HG02642 (cell line): ENCODE data around the gene SEC24D.
A peak's percentile ranks its signal among the peaks of the same experiment; 100 is the strongest.
"Not testable (repeated sequence)": the region's sequence is repeated elsewhere in the genome, so short reads cannot be mapped to it uniquely, and the experiment has no call there.

Experiments
- ATAC-seq: cut with Tn5 transposase; IDR thresholded peaks from one replicate; pipeline ENCODE4 v1.9.1; 2021; ENCODE audit warnings: mild to moderate bottlenecking; ENCODE audit not compliant: unreplicated experiment, poor library complexity

Gene SEC24D, protein sequence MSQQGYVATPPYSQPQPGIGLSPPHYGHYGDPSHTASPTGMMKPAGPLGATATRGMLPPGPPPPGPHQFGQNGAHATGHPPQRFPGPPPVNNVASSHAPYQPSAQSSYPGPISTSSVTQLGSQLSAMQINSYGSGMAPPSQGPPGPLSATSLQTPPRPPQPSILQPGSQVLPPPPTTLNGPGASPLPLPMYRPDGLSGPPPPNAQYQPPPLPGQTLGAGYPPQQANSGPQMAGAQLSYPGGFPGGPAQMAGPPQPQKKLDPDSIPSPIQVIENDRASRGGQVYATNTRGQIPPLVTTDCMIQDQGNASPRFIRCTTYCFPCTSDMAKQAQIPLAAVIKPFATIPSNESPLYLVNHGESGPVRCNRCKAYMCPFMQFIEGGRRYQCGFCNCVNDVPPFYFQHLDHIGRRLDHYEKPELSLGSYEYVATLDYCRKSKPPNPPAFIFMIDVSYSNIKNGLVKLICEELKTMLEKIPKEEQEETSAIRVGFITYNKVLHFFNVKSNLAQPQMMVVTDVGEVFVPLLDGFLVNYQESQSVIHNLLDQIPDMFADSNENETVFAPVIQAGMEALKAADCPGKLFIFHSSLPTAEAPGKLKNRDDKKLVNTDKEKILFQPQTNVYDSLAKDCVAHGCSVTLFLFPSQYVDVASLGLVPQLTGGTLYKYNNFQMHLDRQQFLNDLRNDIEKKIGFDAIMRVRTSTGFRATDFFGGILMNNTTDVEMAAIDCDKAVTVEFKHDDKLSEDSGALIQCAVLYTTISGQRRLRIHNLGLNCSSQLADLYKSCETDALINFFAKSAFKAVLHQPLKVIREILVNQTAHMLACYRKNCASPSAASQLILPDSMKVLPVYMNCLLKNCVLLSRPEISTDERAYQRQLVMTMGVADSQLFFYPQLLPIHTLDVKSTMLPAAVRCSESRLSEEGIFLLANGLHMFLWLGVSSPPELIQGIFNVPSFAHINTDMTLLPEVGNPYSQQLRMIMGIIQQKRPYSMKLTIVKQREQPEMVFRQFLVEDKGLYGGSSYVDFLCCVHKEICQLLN

DNA sequence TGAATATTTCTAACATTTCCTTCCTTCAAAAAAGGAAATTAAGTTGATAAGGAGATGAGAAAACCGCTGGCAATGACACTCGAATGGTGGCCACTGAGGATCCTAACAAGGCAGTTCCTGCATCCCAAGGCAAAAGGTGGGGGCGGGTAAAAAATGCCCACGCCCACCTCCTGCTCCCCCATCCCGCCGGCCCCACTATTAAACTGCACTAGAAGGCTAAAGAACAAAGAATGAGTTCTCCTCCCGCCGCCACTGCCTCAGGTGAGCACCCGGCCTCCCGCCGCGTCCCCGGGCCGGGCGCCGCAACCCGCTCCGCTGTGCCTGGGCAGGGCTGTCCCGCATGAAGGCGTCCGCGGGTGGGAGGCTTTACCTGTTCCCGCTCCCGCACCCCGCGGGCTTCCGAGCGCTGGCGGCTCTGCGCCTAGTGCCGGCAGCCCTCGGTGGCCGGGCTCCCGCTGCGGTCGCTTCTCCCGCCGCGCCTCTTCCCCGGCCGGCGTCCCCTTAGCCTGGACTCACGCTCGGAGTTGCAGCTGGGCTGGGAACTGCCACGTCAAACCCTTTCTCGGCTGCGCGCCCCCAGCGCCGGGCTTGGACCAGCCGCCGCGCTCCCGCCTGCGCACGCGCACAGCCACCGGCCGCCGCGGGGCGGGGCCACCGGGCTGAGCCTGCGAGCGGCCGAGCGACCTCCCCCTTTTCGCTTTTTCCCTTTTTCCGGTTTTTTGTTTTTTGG lies at the start of gene SEC24D:
Gene SEC24D, minus strand, starts transcription at position 556 of the 730 bp plus-strand sequence. CDS start 2,430 bp downstream, outside the sequence.
- peak; percentile 83 for ATAC-seq

DNA sequence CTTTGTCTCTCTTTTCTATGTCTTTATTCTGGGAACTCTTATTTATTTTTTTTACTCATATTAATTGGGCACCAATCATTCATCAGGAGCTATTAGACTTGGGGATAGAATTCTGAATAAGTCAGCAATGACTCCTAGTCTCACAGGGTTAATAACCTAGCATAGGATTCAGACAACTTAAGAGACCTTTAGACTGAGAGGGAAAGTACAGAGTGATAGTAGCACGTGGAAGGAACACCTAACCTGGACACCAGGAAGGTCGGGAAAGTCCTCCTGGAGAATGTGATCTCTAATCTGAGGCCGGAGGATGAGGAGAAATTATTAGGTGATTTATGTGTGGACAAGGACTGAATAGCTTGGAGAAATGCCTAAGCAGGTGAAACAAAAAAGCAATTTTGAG lies 48.8 kb upstream of the SEC24D start:
- ATAC-seq, result no peak

DNA sequence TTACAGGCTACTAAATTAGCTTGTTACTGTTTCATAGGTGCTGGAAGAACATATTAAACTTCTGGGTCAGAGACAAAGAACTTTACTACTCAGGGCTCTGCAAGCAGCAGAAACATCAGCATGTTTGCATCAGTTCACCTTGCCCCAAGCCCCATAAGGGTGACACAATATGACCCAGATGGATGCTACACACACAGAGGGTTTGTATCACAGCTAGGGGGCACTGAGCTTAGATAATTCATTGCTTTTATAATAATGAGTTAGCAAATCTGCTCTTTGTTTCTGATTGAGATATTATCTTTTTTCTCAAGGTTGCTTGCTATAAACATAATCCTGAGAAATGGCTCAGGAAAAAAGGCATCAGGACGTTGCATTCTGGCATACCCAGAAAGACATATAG lies 47.9 kb upstream of the SEC24D start:
- ATAC-seq, result no peak

DNA sequence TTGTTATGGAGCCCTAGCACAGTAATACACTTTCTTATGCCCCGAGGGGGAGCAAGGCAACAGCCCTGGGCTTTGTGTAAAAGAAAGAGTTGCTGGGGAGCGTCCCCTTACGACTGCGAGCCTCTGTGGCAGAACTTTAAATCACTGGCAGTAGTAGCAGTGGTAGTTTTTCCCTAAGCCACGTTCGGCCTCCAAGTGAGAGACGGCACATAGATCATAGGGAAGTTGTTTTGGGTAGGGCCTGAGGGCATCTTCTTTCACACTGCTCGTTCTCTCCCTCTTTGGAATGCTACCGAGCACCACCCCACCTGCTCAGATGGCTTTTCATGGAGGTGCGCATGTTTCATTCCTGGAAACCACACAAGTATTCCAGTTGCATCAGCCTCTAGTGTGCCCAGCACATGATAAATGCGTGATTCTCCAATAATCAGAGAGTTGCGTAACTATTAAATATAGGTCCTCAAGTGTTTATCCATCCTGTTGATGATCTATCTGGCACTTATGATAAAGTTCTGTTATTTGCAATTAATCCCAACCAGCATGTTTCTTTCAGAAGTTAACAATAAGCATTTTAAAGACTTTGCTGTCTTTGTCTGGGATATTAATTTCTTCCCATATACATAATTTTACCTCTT lies 45.7 kb upstream of the SEC24D start:
- ATAC-seq, result no peak

DNA sequence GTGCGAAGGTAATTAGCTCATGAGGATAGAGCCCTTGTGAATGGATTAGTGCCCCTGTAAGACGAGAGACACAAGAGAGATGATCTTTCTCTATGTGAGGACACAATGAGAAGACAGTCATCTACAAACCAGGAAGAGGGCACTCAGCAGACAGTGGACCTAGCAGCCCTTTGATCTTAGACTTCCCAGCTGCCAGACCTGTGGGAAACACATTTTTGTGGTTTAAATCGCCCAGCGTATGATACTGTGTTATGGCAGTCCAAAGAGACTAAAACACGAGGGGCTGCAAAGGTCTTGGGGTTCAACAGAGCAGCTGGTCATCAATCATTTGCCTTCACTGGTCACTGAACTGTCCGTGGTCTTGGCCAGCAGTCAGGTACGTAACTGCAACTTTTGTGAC lies 43.5 kb upstream of the SEC24D start:
- ATAC-seq, result no peak

DNA sequence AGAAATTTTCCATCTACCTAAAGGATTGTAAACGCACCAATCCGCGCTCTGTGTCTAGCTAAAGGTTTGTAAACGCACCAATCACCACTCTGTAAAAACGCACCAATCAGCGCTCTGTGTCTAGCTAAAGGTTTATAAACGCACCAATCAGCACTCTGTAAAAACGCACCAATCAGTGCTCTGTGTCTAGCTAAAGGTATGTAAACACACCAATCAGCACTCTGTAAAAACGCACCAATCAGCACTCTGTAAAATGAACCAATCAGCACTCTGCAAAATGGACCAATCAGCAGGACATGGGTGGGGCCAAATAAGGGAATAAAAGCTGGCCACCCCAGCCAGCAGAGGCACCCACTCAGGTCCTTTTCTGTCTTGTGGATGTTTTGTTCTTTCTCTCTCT lies 42.6 kb upstream of the SEC24D start:
- ATAC-seq, result not testable (repeated sequence)

DNA sequence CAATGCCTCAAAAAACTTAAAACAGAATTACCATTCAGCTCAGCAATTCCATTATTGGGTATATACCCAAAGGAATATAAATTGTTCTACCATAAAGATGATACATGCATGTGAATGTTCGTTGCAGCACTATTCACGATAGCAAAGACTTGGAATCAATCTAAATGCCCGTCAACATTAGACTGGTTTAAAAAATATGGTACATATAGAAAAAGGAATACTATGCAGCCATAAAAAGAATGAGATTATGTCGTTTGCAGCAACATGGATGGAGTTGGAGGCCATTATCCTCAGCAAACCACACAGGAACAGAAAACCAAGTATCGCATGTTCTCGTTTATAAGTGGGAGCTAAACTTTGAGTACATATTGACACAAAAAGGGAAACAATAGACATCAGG lies 41.9 kb upstream of the SEC24D start:
- ATAC-seq, result no peak

DNA sequence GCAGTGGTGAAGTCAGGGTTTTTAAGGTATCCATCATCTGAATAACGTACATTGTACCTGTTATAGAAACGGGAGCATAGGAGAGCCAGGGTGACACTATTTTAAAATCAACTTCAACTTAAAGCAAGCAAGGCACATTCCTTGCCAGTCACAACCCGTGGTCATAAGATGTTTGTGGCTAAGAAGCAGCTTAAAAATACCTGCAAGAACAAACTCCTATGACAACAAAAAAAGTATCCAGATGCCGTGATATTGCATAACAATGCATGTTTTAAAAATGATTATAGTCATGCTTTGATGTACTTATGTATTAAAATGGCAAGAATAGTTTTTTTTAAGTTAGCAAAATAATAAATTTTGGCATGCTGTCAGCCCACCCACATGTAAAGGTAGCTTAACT lies 36.3 kb upstream of the SEC24D start:
- no peak for ATAC-seq

DNA sequence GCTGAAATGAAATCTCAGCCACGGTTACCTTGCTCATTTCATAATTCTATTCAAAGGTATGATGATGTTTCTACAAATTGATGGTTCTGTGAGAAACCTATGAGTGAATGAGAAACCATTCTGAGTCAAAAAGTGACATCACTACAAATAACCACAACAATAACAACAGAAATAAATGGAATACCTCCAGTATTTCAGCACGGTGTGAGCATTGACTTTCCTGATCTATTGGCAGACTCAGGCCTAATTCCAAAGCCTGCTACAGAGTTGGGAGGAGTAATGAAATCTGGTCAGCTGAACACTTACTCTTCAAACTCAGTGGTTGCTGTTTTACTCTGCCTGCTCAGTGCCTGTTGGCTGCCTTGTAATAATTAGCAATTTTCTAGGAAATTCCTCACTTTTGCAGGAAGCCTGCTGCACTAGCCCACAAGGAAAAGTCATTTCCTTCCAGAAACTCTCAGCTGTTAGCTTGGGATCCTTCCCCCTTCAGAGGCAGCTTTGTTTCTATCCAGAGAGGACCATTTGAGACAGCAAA lies 33.9 kb upstream of the SEC24D start:
- ATAC-seq, result no peak

DNA sequence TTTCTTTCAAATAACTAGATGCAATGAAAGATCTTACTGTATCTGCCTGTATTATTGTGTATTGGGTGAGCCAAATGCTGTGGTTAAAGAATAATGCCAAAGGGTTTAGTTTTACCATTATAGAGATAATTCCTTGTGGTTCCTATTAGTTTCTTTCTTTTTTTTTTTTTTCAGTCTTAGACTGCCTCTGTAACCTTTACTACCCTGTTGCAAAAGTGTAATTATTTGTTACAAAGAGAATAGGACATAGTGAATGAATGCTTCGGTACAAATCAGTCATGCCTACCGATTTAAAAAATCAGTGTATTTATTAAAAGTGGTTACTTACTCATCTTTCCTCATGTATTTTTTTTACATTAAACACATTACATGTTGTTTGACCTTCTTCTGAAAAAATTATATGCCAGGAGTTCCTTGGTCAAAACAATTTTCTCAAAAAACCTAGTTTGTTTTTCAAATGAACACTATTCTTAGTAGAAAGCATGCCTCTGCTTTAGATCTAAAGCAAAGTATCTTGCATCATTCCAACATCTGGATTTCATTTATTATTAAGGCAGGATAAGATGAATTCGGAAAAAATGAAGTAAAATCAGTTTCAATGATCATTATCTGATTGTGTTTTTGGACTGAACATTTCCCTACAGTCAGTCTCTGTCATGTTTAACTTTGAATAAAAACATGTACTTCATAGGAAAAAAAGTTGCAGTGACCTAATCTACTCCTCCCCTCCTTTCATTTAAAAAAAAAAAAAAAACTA lies 31.6 kb upstream of the SEC24D start:
- no peak for ATAC-seq

DNA sequence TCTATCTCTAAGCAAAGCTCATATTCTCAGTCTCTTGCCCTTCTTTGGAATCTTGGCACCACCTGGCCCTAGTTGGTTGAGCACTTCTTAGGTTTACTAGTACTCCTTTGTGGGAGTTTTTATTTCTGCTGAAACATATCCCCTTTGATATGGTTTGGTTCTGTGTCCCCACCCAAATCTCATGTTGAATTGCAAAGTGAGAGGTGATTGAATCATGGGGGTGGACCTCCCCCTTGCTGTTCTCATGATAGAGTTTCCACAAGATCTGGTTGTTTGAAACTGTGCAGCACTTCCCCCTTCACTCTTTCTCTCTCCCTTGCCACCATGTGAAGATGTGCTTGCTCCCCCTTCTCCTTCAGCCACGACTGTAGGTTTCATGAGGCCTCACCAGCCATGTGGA lies 30.5 kb upstream of the SEC24D start:
- ATAC-seq, result no peak

DNA sequence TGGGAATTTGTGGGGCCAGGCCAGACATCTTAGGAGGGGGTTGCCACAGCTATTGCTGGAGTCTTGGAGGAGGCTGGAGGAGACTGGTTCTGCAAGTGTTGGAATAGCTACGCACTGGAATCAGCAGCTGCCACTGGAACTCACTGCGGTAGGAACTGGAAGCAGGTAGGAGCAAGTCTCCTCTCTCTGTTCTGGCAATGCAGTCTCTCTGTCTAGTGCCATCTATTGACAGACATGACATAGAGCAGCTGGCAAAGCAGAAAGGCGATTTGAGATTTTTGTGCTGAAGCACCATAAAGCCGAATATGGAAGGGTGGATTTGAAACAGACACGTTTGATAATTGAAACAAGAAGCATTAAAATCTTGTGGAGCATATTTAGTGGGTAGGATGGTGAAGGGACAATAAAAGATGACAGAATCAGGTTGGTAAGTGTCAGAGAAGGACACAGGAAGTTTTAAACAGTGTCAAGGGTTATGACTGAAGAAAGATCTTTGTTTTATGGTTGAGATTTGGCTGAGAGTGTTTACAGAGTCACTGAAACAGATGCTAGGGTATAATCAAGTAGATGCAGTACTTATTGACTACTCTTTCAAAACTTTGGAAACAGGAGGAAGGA lies 29.3 kb upstream of the SEC24D start:
- peak; percentile 80 for ATAC-seq

DNA sequence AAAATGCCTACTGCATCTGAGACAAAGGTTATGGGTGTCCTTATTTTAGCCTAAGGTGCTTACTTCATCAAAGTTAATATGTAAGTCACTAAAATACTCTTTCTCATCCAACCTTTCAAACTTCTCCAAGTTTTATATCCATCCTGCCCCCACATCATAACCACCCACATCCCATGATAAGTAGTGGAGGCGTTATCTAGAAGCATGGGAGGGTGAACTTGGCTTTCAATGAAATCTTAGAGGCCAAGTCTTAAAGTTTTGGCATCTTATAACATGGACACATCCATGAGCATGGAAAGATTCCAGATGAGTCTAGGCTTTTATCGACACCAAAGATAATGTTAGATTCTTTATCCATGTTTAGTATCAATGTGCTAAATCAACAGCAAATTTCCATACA lies 22.9 kb upstream of the SEC24D start:
- no peak for ATAC-seq

DNA sequence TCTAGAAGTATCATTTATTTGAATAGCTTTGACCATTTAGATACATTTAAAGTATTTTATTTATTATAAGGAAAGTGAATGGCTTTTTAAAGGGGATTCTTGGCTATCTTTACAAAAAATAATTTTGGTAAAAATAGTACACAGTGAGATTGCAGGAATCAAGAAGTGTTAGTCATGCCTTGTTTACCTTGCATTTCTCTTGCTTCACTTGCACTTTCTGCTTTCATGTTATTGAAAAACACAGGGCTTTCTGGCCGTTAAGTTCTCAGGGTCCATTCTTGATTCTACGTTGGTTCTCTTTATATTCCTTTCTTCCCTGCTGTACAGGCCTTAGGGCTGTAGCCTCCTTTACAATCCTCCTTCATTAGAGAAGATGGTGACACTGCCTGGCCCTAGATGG lies 21.8 kb upstream of the SEC24D start:
- ATAC-seq, result no peak

DNA sequence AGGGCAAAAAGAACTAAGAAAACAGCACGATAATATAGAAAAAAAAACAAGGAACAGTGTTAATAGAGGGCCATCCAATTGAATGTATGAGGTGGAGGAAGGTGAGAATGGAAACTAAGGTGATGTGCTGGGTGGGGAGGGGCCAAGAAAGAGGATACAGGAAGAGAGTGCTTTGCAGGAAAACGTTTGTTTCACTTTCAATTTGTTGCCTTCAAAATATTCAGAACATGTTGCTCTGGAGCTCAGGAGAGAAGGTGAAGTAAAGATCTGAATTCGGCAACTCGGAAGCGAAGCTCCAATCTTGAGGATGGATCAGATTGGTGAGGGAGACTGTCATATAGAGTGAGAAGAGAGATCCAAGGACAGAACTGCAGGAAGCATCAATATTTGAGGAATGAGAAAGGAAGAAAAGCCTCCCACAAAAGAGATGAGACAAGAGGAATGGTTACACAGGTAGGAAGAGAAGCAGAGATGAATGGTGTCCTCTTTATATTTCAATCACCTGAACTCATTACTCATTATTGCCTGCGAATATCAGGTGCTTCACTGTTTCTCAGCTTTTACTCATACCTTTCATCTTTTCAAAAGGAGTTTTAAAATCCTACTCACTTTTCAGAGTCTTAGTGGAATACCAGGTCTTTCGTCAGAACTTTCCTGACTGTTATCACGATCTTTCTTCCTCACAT lies 14.7 kb upstream of the SEC24D start:
- peak; percentile 96 for ATAC-seq

DNA sequence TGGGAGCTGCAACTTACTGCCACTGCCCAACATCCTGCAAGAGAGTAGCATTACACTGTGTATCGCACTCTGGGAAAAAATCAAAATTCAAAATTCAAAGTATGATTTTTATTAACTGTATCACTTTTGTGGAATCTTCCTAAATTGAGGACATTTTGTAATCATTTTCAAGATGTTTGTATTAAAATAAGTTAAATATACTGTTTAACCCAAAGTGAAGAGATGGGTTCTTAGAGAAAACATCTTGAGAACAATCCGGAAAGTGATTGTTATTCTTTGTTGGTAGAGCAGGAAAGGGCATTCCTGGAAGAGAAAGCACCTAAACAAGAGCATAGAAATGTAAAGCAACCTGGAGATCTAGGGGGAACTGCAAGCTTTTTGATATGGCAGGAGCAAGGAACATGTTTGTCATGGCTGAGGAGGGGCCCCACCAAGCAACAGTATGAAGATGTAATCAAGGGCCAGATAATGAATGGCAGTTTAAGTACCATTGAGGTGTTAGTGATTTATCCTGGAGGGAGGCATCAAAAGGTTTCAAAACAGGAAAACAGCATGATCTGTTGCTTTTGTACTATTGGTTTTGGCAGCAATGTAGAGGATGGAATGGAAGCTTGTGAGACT lies 14.1 kb upstream of the SEC24D start:
- ATAC-seq, result peak; percentile 11

DNA sequence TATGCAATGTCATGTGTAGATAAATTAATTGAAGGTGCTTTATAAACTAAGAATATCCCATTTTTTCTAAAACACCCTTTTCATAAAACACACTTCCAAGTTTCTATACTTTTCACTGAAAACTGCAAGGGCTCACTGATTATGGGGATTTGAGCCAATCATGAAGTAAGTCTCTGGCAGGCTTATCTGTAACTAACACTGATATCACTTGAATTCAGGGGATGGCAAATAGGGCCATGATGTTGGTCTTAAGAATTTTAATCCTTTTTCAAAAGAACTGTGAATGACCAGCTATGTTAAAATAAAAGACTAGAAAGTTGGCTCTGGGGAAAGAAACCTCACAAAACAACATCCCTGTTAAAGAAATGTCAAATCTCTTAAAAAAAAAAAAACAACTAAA lies 13.0 kb upstream of the SEC24D start:
- ATAC-seq, result no peak

DNA sequence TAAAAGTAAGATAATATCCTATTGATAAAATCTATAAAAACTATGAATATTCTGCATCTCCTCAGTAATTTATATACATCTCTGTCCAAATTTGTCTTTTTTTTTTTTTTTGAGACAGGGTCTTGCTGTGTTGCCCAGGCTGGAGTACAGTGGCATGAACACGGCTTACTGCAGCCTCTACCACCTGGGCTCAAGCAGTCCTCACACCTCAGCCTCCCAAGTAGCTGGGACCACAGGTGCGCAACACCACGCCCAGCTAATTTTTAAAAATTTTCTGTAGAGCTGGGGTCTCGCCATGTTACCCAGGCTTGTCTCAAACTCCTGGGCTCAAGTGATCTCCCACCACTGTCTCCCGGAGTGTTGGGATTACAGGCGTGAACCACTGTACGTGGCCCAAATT lies 12.3 kb upstream of the SEC24D start:
- ATAC-seq, result no peak
